ENCODE results near the gene PPEF1. TPM values are rescaled to one million over a fixed set of nuclear protein-coding genes. Genes with fewer than 3 reads are reported as not detected.
"Not testable (repeated sequence)": the region's sequence is repeated elsewhere in the genome, so short reads cannot be mapped to it uniquely, and the experiment has no call there.

Gene PPEF1
- total RNA-seq, 2 donors from 2014 or later = 0.24 TPM; not detected in 1

DNA sequence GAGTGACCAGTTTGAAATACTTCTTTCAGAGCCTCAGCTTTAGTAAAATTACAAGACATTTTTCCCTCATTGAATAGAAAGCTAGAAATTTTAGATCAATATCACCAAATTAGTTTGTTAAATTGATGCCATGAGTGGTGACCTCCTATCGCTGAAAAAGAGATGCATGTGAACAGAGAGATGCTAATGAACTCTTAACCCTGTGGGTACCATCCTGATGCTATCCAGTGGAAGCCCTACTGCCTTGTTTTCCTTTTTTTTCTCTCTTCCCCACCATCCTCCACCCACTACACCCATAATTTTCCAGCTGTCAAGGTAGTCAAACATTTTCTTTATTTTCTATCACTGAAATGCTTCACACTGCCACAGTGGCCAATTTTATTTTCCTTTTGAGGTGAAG is 61.9 kb downstream of the PPEF1 start:
- intact Hi-C loops (cut with DNase I) = no loop called here

DNA sequence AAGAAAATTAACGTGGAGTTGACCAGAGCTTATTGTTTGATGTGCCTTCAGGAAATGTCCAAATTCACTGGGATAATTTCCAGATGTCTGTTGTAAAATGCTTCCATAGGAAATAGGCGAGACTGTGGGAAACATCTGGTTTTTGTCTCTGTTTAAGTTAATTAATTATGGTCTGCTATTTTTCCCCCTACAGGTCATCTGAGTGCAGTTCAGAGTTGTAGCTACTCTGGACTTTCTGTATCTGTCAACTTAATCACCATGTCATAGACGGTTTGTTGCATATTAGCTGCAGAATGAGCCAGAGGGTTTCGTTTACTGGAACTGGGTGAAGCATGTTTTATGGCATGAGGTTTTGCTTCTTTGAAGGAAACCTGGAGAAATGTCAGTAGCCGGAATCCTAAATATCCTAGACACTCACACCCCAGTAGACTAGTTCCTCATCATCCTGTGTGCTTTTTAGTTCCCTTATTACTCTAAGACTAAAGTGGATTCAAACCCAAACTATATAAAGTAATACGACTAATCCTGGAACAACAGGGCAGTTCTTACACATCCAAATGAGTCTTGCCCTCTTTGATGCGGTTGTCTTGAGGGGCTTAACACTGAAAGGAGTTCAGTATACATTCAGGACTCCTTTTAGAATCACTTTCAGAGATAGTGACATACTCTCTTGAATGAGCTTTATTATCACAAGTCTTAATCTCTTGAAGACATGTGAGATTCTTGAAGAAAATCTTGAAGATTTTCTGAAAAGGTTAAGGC is 62.5 kb downstream of the PPEF1 start:
- intact Hi-C loops (cut with DNase I) = no loop called here
- DNase-seq (ENCODE audit: low spot score) = no peak

More for the DNA sequence above, 61.9 kb downstream of the PPEF1 start:
- DNase-seq (ENCODE audit: low spot score) = no peak

DNA sequence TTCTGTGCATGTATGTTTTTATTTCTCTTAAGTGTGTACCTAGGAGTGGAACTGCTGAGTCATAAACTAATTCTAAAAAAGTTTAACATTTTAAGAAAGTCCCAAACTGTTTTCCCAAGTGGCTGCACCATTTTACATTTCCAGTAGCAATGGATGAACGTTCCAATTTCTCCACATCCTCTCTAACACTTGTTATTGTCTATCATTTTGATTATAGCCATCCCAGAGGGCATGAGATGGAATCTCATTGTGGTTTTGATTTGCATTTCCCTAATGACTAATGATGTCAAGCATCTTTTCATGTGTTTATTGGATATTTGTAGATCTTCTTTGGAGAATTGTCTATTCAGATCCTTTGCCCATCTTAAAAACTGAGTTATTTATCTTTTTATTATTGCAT is 82.5 kb downstream of the PPEF1 start:
- intact Hi-C loops (cut with DNase I) = no loop called here
- DNase-seq (ENCODE audit: low spot score) = no peak

DNA sequence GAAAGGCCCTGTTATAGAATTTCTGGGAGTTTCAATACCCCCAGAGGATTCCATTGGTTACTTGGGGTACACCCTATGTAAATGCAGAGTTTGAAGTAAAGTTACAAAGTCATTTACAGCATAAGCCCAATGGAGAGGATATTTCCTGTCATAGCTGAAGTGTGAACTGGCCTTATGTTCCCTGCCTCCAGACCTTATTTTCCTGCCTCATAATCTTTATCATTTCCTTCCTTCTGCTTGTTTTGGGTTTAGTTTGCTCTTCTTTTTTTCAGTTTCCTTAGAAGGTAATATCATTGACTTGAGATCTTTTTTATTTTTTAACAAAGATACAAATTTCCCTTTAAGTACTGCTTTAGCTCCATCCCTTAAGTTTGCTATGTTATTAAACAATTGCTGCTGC is 85.4 kb downstream of the PPEF1 start:
- intact Hi-C loops (cut with DNase I) = no loop called here

DNA sequence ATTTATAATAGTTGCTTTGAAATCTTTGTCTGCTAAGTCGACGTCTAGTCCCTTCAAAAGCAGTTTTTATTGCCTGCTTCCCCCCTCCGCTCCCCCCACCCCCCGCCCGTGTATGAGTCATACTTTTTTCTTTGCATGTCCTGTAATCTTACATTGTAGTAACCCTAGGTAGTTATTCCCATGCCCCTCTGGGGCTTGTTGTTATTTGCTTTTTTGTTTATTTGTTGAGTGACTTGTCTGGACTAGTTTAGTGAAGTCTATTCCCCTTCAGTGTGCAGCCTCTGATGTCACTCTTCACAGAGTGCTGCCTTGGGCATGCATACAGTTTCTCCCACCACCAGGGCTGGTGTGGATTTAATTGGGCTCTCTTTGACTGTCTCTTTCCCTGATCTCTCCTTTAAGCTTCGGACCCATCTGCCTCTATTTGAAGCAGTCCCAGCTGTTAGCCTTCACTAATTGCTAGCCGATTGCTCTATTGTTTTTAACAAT is 86.2 kb downstream of the PPEF1 start:
- intact Hi-C loops (cut with DNase I) = no loop called here
- no peak for DNase-seq (ENCODE audit: low spot score)

More for the DNA sequence above, 85.4 kb downstream of the PPEF1 start:
- no peak for DNase-seq (ENCODE audit: low spot score)

DNA sequence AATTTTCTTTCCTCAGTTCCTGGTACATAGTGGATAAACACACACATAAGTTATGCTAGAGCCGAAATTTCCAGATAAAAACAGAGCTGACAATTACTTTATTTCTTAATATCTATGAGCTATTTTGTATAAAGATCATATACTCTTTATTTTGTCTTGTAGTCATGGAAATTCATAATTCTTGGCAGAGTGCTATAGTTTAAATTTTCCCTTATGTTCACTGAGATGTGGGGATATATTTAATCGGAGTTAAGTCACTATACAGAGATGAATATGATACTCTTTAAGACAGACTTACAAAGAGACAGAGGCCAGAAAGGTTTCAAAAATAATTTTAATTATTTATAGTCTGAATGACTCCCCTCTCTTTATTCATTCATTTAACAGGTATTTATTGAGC is 89.7 kb downstream of the PPEF1 start:
- intact Hi-C loops (cut with DNase I) = no loop called here
- DNase-seq (ENCODE audit: low spot score) = no peak

DNA sequence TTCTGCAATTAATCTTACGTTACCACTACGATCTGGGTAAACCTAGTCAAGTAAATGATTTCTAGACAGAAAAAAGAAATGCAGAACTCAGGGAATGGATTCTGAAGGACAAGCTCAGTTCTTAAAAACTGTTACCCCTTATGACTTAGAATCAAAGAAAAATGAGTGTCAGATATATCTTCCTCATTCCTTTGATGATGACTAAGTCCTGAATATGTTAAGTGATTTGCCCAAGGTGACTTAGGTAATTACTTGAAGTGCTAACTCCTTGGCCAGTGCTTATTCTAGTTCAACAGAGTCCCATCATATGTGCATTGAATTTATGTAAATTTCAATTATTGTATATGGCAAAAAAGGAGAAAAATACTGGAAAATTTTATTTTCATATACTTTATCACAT is 92.5 kb downstream of the PPEF1 start:
- DNase-seq (ENCODE audit: low spot score) = no peak
- intact Hi-C loops (cut with DNase I) = loop anchor here in 1 of 2 donors (5.0 kb wide), 1 partner anchor 1472 kb away; no protein-coding TSS in a partner anchor

DNA sequence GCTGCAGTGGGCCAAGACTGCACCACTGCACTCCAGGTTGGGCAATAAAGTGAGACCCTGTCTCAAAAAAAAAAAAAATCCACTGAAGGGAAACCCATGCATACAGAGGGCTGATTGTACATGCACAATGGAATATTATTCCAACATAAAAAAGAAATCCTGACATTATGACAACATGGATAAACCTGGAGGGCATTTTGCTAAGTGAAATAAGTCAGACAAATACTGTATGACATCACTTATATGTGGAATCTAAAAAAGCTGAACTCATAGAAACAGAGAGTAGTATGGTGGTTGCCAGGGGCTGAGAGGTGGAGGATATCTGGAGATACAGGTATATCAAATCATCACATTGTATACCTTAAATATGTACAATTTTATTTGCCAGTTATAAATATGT is 102.2 kb downstream of the PPEF1 start:
- DNase-seq (ENCODE audit: low spot score) = no peak
- intact Hi-C loops (cut with DNase I) = no loop called here

DNA sequence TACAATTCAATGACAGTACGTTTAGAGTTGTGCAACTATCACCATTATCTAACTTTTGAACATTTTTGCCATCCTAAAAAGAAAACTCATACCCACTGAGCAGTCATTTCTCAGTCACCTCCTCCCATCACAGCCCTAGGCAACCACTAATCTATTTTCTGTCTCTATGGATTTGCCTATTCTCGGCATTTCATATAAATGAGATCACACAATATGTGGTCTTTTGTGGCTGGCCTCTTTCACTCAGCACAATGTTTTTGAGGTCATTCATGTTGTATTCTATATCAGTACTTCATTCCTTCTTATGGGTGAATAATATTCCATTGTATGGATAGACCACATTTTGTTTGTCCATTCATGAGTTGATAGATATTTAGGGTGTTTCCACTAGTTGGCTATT is 103.0 kb downstream of the PPEF1 start:
- no peak for DNase-seq (ENCODE audit: low spot score)
- intact Hi-C loops (cut with DNase I) = no loop called here

DNA sequence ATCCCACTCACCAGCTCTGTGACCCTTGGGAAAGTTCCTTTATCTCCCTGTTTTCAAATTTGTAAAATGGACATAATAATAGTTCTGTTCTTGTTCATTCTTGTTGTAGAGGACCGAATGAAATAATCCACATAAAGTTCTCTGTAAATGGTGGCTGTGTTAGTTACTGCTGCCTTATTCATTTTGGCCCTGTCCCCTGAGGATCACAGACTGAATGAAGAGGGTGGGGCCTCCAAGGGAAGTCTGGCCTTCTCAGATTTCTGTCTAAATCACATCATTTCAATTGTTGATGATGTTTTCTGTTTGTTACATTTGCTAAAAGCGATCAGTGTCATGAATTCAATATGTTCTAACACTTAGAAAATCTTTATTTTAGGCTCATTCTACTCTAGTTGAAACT is 117.9 kb downstream of the PPEF1 start:
- no peak for DNase-seq (ENCODE audit: low spot score)
- intact Hi-C loops (cut with DNase I) = no loop called here

DNA sequence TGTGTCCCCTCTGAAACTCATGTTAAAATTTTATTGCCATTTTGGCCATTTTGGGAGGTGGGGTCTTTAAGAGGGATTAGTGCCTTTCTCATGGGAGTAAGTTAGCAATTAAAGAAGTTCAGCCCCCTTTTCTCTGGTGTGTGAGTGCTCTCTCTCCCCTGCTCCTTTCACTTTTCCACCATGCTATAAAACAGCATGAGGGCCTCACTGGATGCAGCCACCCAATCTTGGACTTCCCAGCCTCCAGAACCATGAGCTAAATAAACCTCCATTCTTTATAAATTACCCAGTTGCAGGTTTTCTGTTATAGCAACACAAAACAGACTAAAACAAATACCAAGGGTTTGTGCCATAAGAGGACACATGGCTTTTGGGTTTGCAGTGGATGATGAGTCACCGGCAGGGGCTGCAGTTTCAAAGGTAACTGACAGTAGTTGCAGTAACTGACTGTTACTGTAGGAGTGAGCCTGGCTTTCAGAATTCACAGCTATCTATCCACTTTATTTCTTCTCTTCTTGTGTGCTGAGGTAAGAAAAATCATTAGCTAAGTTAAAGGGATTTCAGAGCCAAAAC is 121.5 kb downstream of the PPEF1 start:
- intact Hi-C loops (cut with DNase I) = no loop called here
- no peak for DNase-seq (ENCODE audit: low spot score)

DNA sequence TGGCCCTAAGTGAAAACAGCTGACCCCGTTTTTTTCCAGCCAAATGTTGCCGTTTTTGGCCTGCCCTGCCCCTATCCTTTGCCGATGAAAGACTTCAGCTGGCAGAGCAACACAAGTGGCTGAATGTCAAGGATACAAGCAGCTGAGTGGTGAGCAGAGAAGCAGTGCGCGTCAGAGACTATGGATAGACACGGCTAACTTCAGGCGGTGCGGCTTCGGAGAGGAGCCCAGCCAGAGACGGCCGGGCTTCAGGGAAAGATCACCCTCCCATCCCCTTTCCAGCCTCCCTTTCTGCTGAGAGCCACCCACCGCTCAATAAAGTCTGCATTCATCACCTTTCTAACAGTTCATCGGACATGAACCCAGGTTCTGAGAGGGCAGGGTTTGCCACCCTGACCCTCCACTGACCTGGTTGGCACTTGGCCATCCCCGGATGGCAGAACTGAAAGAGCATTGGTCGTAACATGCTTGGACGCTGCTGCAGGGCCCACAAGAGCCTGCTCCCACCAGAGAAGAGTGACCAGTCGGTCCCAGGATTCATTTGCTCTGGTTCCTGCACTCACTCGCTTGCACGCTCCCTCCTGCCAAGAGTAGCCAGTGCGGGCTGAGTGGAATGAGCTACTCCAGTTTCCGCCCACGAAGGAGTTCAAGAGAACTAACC is 125.8 kb downstream of the PPEF1 start:
- DNase-seq (ENCODE audit: low spot score) = no peak
- intact Hi-C loops (cut with DNase I) = no loop called here

DNA sequence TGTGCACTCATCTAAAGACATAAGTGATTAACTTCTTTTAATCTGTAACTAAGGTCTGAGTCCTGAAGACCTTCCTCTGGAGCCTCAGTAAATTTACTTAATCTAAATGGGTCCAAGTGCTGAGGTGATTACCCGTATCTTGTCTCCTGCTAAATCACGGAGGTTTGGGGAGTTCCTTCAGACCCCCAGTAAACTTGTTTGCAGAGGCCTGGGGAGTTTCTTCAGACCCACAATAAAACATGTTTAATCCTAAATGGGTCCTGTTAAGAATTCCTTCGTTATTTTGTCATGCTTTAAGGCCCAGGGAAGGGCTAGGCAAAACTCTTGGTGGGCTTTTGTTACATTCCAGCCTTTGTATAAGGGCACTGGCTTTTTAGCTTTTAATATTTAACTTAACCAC is 140.5 kb downstream of the PPEF1 start:
- intact Hi-C loops (cut with DNase I); DNase-seq (ENCODE audit: low spot score): not testable (repeated sequence)

DNA sequence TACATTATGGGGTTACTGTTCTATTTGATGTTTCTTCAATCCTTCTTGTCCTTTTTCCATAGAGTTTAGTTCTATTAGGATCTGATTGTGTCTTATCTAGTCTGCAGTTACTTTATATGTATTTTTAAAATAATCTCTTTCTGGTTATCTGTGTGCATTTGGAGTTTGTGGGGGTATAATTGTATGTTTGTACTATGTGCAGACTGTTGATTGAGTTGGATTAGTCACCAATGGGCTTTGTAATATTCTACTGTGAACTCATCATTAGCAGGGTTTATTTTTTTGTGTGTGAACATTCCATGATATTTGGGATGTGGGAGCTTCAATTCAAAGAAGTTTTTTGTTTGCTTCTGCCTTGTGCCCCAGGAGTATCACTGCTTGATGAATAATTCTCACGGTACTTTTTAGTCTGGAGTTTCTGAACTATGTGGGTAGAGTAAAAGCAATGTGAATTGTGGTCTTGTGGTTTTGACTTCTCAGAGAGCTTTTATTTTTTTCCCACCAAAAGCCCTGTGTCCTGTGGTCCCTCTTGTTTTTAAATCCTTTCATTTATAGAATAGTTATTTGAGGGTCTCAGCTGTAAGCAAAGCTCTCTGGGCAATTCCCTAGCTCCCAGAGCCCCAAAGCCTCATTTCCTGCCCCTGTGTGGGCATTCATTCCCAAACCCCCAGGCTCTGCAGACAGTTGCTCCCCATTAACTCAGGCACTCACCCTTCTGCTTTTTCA is 148.6 kb downstream of the PPEF1 start:
- DNase-seq (ENCODE audit: low spot score) = no peak
- intact Hi-C loops (cut with DNase I) = no loop called here

DNA sequence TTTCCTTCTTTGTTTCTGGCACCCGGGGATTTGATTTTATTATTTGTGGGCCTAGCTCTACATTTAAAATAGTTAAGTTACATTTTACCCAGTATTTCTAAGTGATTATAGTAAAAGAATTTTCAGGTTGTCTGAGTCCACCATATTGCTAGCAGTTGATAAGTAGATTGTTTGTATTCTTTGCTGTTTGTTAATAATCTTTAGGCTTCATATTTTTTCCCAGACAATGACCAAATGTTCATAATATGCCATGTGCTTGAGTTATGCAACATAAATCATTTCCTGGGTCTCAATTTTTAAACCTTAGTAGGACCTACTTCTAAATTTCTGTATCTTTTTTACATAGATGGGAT is 149.2 kb downstream of the PPEF1 start:
- no peak for DNase-seq (ENCODE audit: low spot score)
- intact Hi-C loops (cut with DNase I) = no loop called here

DNA sequence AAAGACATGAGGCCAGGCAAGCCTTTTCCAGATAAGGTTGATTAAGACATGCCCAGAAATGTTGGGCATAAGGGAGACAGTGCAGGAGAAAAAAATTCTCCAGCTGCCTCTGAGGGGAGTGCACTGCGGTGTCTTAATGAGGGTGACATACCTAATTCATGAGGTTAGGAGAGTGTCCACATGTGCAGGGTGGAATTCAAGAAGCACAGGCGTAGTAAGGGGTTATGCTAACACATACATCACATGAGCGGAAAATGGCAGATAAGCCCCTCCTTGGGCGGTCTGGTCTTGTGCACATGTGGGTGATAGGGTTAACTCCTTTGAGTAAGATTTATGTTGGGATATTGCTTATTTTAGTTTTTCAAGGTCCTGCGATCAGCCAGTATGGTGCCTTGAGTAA is 154.1 kb downstream of the PPEF1 start:
- intact Hi-C loops (cut with DNase I) = loop anchor here in 1 of 2 donors (10.0 kb wide), 1 partner anchor 177 kb away; no protein-coding TSS in a partner anchor
- DNase-seq (ENCODE audit: low spot score) = no peak

DNA sequence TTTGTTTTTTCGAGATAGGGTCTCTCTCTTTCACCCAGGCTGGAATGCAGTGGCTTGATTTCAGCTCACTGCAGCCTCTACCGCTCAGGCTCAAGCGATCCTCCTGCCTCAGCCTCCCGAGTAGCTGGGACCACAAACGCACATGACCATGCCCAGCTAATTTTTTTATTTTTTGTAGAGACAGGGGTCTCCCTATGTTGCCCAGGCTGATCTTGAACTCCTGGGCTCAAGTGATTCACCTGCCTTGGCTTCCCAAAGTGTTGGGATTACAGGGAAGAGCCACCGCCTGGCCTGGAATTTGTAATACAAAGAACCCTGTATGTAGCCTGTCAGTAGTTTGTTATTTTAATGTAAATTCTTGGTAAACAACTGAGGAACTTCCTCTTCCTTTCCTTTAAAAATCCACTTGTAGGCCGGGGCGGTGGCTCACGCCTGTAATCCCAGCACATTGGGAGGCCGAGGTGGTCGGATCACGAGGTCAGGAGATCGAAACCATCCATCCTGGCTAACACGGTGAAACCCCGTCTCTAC is 157.0 kb downstream of the PPEF1 start:
- DNase-seq (ENCODE audit: low spot score) = no peak
- intact Hi-C loops (cut with DNase I) = loop anchor here in 1 of 2 donors (10.0 kb wide), 1 partner anchor 180 kb away; no protein-coding TSS in a partner anchor

DNA sequence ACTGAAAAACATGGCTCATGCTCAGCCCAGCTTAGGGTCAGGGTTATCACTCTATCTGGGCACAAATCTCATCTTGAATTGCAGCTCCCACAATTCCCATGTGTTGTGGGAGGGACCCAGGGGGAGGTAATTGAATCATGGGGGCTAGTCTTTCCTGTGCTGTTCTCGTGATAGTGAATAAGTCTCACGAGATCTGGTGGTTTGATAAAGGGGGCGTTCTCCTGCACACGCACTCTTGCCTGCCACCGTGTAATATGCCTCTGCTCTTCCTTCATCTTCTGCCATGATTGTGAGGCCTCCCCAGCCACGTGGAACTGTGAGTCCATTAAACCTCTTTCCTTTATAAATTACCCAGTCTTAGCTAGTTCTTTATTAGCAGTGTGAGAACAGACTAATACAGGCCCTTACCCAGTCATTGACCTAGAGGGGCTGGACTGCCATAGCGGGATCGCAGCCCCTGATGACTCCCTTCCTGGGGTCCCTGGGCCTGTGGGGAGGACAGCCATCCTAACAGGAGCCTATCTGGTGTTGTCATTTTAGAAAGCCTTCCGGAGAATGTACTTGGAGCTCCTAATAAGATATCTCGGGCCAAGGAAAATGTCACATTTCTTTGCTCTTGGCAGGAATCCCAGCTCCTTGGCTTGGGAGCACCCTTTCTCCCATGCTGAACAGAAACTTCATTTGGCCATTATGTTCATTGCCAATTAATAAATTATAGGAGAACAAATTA is 163.9 kb downstream of the PPEF1 start:
- intact Hi-C loops (cut with DNase I) = loop anchor here in 1 of 2 donors (5.0 kb wide), 2 partner anchors 364 to 1561 kb away; no protein-coding TSS in a partner anchor
- DNase-seq (ENCODE audit: low spot score) = no peak

DNA sequence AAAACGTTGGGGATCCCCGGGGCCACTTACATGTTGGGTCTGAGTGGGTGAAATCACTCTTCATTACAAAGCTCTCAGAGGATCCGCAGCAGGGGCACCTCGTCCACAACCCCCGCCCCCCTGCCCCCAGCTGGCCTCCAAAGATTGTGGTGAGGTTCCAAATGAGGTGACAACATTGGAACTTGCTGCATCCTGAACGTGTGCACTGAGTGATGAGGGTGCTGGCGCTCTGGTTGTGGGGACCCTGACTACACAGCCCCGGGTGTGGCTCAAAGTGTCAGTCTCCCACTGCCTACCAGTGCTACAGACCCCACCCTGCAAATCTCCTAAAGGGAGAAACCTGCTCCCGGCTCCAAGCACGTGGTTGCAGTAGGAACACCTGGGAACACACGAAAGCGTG is 164.5 kb downstream of the PPEF1 start:
- intact Hi-C loops (cut with DNase I) = loop anchor here in 1 of 2 donors (5.0 kb wide), 2 partner anchors 365 to 1560 kb away; no protein-coding TSS in a partner anchor
- peak; percentile 29 for DNase-seq (ENCODE audit: low spot score)
